GM18502 (cell line): Measurements from ENCODE around the gene ICE2.
"Not testable (repeated sequence)": the region's sequence is repeated elsewhere in the genome, so short reads cannot be mapped to it uniquely, and the experiment has no call there.

ENCODE experiments used
- ATAC-seq: cut with Tn5 transposase; IDR thresholded peaks from one replicate; pipeline ENCODE4 v1.9.1; 2021; ENCODE audit warnings: mild to moderate bottlenecking; ENCODE audit not compliant: unreplicated experiment, poor library complexity

Gene ICE2

DNA sequence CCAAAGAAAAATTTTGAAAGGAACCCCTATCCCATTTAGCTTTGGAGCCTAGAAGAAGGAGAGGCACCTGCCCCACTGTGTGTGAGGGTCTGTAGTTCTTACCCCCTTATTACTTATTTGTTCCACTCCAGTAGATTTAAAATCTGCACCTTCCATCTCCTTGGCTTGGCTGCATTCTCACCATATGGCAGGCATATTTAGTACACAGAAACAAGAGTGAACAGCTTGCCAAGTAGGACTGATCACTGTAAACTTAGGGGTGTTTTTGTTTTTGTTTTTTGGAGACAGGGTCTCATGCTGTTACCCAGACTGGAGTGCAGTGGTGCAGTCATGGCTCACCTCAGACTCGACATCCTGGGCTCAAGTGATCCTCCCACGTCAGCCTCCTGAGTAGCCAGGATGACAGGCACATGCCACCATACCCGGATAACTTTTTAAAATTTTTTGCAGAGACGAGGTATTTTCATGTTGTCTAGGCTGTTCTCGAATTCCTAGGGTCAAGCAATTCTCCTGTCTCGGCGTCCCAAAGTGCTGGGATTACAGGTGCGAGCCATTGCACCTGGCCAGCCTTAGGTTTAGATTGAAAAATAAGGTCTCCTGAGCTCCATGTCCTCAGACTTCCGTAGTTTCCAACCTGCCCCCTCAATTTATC is 67.0 kb downstream of the ICE2 start:
- ATAC-seq: no peak

GRCh38 chr15:60410350-60410749 is 68.6 kb downstream of the ICE2 start:
- ATAC-seq: not testable (repeated sequence)

GRCh38 chr15:60408463-60408981 is 70.4 kb downstream of the ICE2 start:
- no peak for ATAC-seq

- no peak for ATAC-seq
These were observed 71.5 kb downstream of the ICE2 start for GRCh38 chr15:60407415-60407805.

DNA sequence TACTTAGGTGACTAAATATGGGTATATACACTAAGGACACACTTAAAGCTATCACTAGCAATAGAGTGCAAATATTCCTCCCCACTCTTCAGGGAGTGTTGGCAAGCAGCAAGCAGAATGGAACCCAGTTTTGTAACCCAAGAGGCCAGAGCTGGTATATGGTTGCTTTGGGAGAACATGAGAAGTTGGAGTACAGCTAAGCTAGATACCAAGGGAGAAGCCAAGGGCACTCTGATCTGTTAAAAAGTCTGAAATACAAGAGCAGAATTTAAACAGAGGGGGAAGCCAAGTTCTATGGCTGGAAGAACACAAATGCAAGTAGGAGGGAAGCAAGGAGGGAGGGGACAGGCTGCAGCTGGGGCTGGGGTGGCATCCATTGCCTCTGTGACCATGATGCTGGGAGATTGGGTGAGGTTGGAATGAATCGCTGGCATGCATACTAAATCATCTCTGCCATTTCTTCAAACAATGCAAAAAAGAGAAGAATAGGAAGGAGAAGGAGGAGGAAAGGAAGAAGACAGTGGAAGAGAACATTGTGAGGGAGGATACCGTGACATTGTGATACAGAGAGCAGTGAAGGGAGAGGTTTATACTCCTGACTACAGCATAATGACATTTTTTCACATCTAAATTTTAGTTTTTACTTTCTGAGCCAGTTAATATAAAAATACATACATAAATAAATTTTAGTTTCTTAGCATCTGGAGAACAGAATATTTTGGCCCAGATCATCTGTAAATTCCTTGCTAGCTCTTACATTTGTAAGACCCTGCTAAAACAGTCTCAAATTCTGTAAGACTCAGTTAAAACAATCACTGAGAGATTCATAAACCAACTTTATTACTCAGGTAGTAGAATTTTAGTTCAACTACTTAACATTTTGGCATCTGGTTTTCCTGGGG is 72.2 kb downstream of the ICE2 start:
- ATAC-seq: no peak

DNA sequence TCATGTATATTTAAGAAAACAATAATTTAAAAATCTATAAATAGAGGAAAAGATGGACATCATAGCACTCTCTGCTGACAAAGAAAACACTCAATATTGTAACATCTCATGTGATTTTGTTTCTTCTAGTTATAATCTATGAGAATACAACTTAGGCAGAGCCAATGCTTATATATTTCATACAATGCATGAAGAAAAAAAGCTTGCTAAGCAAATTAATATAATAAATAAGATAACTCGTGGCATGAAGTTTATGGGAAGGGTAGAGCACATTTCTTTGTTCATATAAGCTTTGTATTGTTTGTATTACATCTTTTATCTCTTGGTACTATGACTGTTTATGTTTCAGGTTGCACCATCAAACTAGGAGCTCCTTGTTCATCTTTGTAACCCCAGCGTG is 73.5 kb downstream of the ICE2 start:
- ATAC-seq: no peak

- ATAC-seq: not testable (repeated sequence)
These were observed 74.6 kb downstream of the ICE2 start for GRCh38 chr15:60404351-60404750.

DNA sequence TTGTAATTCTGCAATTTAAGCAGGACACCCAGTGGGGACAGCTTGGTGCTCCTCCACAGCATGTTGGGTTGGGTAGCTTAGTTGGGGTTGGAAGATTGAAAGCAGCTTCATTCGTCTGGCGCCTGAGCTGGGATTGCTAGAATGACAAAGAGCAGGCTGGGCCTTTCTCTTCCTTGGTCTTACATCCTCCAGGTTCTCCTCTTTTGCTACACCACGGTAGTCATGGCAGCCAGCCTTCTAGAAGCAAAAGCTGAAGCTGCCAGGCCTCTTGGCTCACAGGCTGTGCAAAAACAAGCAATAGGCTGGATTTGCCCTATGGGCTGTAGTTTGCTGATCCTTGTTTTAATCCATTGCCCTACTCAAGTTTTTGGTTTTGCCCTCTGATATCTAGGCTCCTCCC is 78.0 kb downstream of the ICE2 start:
- no peak for ATAC-seq

DNA sequence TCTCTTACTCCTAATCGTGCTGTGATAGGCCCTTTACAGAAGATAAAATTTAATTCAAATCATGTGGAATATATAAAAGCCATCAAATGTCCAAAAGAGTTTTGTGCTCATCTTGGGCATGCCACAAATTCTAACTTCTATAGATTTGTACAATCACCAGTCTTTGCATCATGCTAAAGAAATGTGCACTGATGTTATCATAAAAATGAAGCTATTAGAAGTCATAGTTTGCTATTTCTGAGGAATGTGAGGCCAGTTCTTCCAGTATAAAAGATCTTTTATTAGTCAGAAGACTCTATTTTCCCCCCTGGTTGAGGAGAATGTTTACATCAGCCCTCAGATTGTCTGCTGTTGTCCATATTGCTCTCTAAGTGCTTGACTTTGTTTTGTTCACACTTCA is 79.0 kb downstream of the ICE2 start:
- ATAC-seq: no peak

DNA sequence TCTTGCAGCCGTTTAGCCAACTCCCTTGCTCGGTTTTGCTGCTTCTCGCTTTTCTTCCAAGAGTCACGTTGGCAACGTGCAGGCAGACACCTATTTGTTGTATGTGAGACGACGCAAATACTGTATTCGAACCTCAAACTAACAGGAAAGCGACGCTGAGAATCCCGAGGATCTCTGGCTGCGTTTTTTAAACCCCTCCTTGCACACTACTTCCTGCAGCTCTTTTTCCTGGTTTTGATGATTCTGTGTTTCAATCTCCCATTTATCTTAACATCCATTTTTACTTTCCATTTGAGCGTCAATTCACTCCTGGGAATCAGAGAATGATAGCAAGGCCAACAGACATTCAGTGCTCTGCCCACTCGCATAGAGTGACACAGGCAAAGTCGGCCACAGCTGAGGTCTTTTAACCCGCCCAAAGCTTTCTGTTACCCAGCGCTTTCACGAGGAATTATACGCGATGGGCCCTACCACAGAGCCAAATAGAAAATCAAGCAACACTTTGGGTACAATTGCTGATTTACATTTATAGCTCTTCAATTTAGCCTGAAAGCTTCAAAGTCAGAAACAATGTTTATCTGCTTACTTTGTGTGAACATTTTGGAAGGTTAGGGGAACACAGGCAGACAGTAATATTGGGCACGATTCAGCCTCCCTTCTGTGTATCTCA is 79.6 kb downstream of the ICE2 start:
- ATAC-seq: no peak

DNA sequence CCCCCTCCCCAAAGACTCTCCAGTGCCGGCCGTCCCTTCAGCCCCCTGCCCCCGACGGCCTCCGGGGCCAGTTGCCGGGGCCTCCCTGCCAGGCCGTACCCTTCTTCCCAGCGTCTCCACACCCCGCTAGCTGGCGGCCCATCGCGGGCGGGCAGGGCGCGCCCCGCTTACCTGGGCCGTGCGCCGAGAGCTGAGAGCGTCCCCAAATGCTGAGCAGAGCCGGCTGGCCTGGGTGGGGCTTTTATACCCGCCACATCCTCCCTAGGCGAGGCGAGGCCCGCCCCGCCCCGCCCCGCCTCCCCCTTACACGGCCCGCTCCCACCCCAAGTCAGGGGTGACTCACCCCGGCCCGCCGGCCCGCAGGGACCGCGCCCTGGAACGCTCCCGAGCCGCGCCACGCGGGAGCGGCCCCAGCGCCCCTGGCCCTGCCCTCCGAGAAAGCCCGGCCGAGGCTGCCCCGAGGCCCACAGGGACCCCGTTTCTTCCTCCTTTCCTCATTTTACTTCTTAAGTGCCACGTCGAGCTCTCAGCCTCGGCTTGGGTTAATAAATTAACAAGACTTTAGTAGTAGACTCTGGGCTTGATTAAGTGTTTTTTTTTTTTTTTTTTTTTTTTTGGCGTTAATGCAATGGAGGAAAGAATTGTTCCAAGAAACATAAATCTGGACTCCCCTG is 81.0 kb downstream of the ICE2 start, which contains the start of gene ANXA2:
Gene ANXA2 (minus strand): TSS at position 215 of the 674 bp plus-strand sequence. CDS start 11,911 bp downstream, outside the sequence.
- peak; percentile 74 for ATAC-seq

DNA sequence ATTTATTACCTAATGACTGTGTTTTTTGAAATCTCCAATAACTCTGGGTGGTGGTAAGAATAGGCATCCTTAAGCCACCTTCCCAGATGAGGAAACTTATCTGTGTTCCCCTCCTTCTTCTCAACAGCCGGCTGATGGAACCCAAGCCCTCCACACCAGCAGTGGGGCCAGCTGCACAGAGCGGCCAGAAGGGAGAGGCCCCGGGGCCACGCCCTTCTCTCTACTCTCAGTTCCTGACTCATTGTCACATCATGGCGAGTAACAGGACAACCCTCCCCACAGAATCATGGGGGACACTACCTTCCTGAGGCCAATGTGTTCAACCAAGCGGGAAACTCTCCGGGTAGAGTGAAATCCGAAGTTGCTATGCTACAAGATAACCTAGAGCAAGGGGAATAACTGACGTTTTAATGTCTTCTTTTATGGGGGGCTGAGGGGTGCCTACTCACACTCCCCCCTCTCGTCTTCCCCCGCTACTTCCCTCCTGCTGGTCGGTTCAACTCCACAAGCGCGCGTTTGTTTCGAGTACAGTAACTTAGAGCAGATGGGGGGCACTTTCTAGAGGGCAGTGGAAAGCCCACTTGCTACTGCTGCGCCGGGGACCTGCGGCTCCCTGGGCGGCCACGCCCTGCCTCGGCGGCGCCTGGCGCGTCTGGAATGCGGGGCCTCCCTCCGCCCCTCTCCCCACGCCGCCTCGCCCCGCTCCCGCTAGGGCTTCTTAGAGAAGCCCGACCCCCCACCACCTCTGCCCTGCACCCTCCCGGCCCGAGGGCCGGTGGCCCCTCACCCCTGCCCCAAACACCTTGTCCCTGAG is 81.8 kb downstream of the ICE2 start:
- ATAC-seq: peak; percentile 69

GRCh38 chr15:60396560-60396957 is 82.4 kb downstream of the ICE2 start:
- no peak for ATAC-seq

GRCh38 chr15:60396100-60396499 is 82.8 kb downstream of the ICE2 start:
- ATAC-seq: no peak

DNA sequence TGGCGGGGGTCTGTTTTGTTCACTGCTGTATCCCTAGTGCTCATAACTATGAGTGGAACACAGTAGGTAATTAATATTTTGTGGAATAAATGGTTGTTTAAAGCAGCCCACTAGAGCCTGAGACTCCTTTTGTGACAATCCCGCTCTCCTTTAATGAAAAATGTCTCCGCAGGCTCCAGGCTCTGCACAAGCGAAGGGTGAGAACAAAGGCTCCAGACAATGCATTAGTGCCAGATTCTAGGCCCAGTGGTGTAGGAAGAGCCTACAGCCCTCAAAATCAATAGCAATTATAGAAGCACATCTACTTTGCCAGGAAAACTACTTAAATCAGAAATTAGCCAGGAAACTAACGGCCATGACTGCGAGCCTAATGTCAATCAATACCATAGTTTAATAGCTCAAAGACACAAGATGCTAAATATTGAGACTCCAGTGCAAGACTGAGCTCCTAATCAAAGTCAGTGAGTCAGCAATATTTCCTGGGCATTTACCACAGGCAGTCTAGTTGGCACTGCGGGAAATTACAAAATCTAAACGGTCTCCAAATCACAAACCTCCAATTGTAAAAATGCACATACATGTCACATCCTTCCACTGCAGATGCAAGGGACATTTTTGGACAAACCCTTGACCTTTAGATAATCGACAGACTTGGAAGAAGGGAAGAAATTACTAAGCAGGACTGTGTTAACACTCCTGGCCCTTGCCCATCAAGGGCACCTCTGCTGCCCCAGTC is 83.5 kb downstream of the ICE2 start:
- no peak for ATAC-seq

GRCh38 chr15:60394689-60395097 is 84.2 kb downstream of the ICE2 start:
- ATAC-seq: no peak

GRCh38 chr15:60392986-60393790 is 85.8 kb downstream of the ICE2 start:
- ATAC-seq: no peak

- no peak for ATAC-seq
These were observed 86.3 kb downstream of the ICE2 start for GRCh38 chr15:60392601-60392985.
